G401 (cell line): ENCODE results near the gene LGALS3. TPM values are rescaled to one million over a fixed set of nuclear protein-coding genes. Genes with fewer than 3 reads are reported as not detected.

Experiments
- DNase-seq: peaks from one replicate; pipeline ENCODE4 v3.0.0-alpha.2; 2015; ENCODE audit warnings: low spot score
- in situ Hi-C: cut with HindIII; loops from 2 replicates; pipeline ENCODE4 v1.10.0; 2016; ENCODE audit warnings: low sequenced_read_pairs, mixed read lengths
- total RNA-seq: library from RNA; depleted of rRNA; stranded (reverse); fragments of >200 nt; shearing (Covaris generic); gene quantifications from 2 replicates; pipeline ENCODE4 v1.2.3, GENCODE V29; 2014

The LGALS3 gene
- total RNA-seq, 1 experiment from 2014 or later, result 207 TPM

- no peak for DNase-seq
- in situ Hi-C loops, result no loop called here
Observed at GRCh38 chr14:55127460-55127951, 1.5 kb upstream of the LGALS3 start.

GRCh38 chr14:55128386-55129085 is 516 bp upstream of the LGALS3 start:
- no peak for DNase-seq
- in situ Hi-C loops, result no loop called here

- peak; percentile 24 for DNase-seq
Observed at GRCh38 chr14:55129428-55130195, 560 bp downstream of the LGALS3 start.

GRCh38 chr14:55130196-55130550 is 1.1 kb downstream of the LGALS3 start:
- in situ Hi-C loops, result no loop called here
- DNase-seq, result no peak

More at GRCh38 chr14:55129428-55130195, 560 bp downstream of the LGALS3 start:
- in situ Hi-C loops, result no loop called here

GRCh38 chr14:55131370-55132137 is 2.5 kb downstream of the LGALS3 start:
- in situ Hi-C loops, result no loop called here
- peak; percentile 23 for DNase-seq

- in situ Hi-C loops, result no loop called here
- peak; percentile 72 for DNase-seq
Observed at GRCh38 chr14:55133416-55133815, 4.4 kb downstream of the LGALS3 start.

- in situ Hi-C loops, result no loop called here
Observed at GRCh38 chr14:55136241-55136640, 7.2 kb downstream of the LGALS3 start.

GRCh38 chr14:55136885-55137786 is 8.1 kb downstream of the LGALS3 start:
- peak; percentile 30 for DNase-seq
- in situ Hi-C loops, result no loop called here

More at GRCh38 chr14:55136241-55136640, 7.2 kb downstream of the LGALS3 start:
- no peak for DNase-seq

GRCh38 chr14:55138091-55138490 is 9.0 kb downstream of the LGALS3 start:
- DNase-seq, result no peak
- in situ Hi-C loops, result no loop called here

GRCh38 chr14:55139141-55139540 is 10.1 kb downstream of the LGALS3 start:
- no peak for DNase-seq
- in situ Hi-C loops, result no loop called here

GRCh38 chr14:55139696-55140509 is 10.9 kb downstream of the LGALS3 start:
- in situ Hi-C loops, result no loop called here
- no peak for DNase-seq

GRCh38 chr14:55141825-55142224 is 12.8 kb downstream of the LGALS3 start:
- in situ Hi-C loops, result no loop called here
- no peak for DNase-seq

- in situ Hi-C loops, result no loop called here
- no peak for DNase-seq
Observed at GRCh38 chr14:55142466-55142865, 13.4 kb downstream of the LGALS3 start.

- DNase-seq, result no peak
- in situ Hi-C loops, result no loop called here
Observed at GRCh38 chr14:55146425-55146824, 17.4 kb downstream of the LGALS3 start.

GRCh38 chr14:55151601-55152000 is 22.5 kb downstream of the LGALS3 start:
- in situ Hi-C loops, result no loop called here
- DNase-seq, result no peak

GRCh38 chr14:55152052-55152753 is 23.2 kb downstream of the LGALS3 start:
- in situ Hi-C loops, result no loop called here
- no peak for DNase-seq

GRCh38 chr14:55153951-55154350 is 24.9 kb downstream of the LGALS3 start:
- in situ Hi-C loops, result no loop called here
- peak; percentile 64 for DNase-seq
